Keratinocyte (primary cell): ENCODE data around the gene TEX48. TPM values are rescaled to one million over a fixed set of nuclear protein-coding genes. Genes with fewer than 3 reads are reported as not detected.

Experiments used
- DNase-seq: peaks from one replicate; pipeline ENCODE4 v3.0.0-alpha.2; 2011; ENCODE audit warnings: low read depth, missing footprints, low spot score
- FAIRE-seq: peaks from 2 replicates; lab custom pipeline; 2011; peaks lifted over from hg19 to GRCh38; lab: Jason Lieb, UNC
- H2AFZ ChIP-seq: 2 replicates; pipeline ENCODE4 v1.6.0; 2012; ENCODE audit warnings: low read length, control low read depth, inconsistent platforms; ENCODE audit not compliant: control insufficient read depth
- H3K27ac ChIP-seq: 2 replicates; pipeline ENCODE4 v1.5.1; 2011; ENCODE audit warnings: low read length; ENCODE audit not compliant: control insufficient read depth, insufficient read depth
- H3K27me3 ChIP-seq: 3 replicates; pipeline ENCODE4 v1.6.0; 2011; ENCODE audit warnings: low read length; ENCODE audit not compliant: control insufficient read depth, insufficient read depth; ENCODE audit errors: extremely low read depth
- H3K36me3 ChIP-seq, 2 experiments: 2 replicates in 1 of 2; 3 replicates in 1 of 2; pipeline ENCODE4 v1.5.1; 2011; ENCODE audit warnings: low read length in 2 of 2, mild to moderate bottlenecking in 1 of 2; ENCODE audit not compliant: control insufficient read depth in 2 of 2, insufficient read depth in 2 of 2; ENCODE audit errors: extremely low read depth in 1 of 2
- H3K4me1 ChIP-seq: 3 replicates; pipeline ENCODE4 v1.5.1; 2011; ENCODE audit warnings: low read length; ENCODE audit not compliant: control insufficient read depth, insufficient read depth; ENCODE audit errors: extremely low read depth
- H3K4me2 ChIP-seq: 3 replicates; pipeline ENCODE4 v1.6.0; 2011; ENCODE audit warnings: low read depth, low read length; ENCODE audit not compliant: control insufficient read depth, insufficient read depth; ENCODE audit errors: extremely low read depth
- H3K4me3 ChIP-seq, 3 experiments: fragments of 200-600 bp in 1 of 3; sonication (generic) in 1 of 3; 2 replicates in 2 of 3; 3 replicates in 1 of 3; pipeline ENCODE4 v1.5.1; 2011 to 2016; ENCODE audit warnings: low read length in 3 of 3, mild to moderate bottlenecking in 3 of 3, control low read depth in 2 of 3, inconsistent platforms in 1 of 3, low read depth in 1 of 3, mixed read lengths in 1 of 3, mixed run types in 1 of 3, moderate library complexity in 1 of 3; ENCODE audit not compliant: control insufficient read depth in 2 of 3, insufficient read depth in 2 of 3; ENCODE audit errors: extremely low read depth in 1 of 3
- H3K79me2 ChIP-seq: 2 replicates; pipeline ENCODE4 v1.6.0; 2012; ENCODE audit warnings: low read length; ENCODE audit not compliant: control insufficient read depth, insufficient read depth
- H3K9ac ChIP-seq: 3 replicates; pipeline ENCODE4 v1.6.0; 2011; ENCODE audit warnings: low read length; ENCODE audit not compliant: control insufficient read depth, insufficient read depth; ENCODE audit errors: extremely low read depth
- H3K9me1 ChIP-seq: 3 replicates; pipeline ENCODE4 v1.6.0; 2011; ENCODE audit warnings: low read length; ENCODE audit not compliant: control insufficient read depth, insufficient read depth; ENCODE audit errors: extremely low read depth
- H3K9me3 ChIP-seq: 2 replicates; pipeline ENCODE4 v1.5.1; 2012; ENCODE audit warnings: low read depth, low read length; ENCODE audit not compliant: control insufficient read depth
- H4K20me1 ChIP-seq: 3 replicates; pipeline ENCODE4 v1.6.0; 2011; ENCODE audit warnings: low read length; ENCODE audit not compliant: control insufficient read depth, insufficient read depth; ENCODE audit errors: extremely low read depth
- EZH2 ChIP-seq: IDR thresholded peaks from one replicate; pipeline ENCODE4 v1.6.1; 2012; ENCODE audit warnings: inconsistent platforms, mild to moderate bottlenecking, low read length, moderate library complexity
- dilution Hi-C: fragments of 300-500 bp; cut with MboI; formaldehyde crosslinking; loops from one replicate; pipeline ENCODE4 v1.7.0; 2020; ENCODE audit warnings: low sequenced_read_pairs; ENCODE audit not compliant: extremely low pct_ligation_motif_present
- polyA plus RNA-seq, 5 experiments: library from polyadenylated mRNA; depleted of rRNA in 3 of 5; stranded (reverse) in 3 of 5; stranded (forward) in 1 of 5; unstranded in 1 of 5; fragments of >200 nt; gene quantifications; 1 replicate in 1 of 5; 2 replicates in 3 of 5; 3 replicates in 1 of 5; pipeline versions ENCODE4 v1.2.1 to v1.2.3, GENCODE V29; 2011 to 2012; ENCODE audit warnings: missing spikeins in 2 of 5, low read depth in 1 of 5, low replicate concordance in 1 of 5
- TF ChIP-seq, protein P1 (sequence below), 3 experiments: IDR thresholded peaks in 1 of 3; conservative IDR thresholded peaks in 1 of 3; optimal IDR thresholded peaks in 1 of 3; 2 replicates in 2 of 3; 3 replicates in 1 of 3; pipeline versions ENCODE3 to v1.5.1; 2011; ENCODE audit warnings: low read length in 3 of 3, mild to moderate bottlenecking in 3 of 3, moderate library complexity in 2 of 3, control low read depth in 1 of 3, inconsistent platforms in 1 of 3; ENCODE audit not compliant: insufficient read depth in 2 of 3; ENCODE audit errors: extremely low read depth in 1 of 3

The TEX48 gene
- polyA plus RNA-seq, 1 donor (not counting 4 experiments of a cell fraction or from before 2014, with no cell fraction given): not detected

- no peaks in the 10 kb centered on the region for H3K27me3 ChIP-seq
- H3K4me3 ChIP-seq: no peak overlapping the region
- dilution Hi-C loops: loop anchor here (25.0 kb wide), 1 partner anchor 334 kb away; no protein-coding TSS in a partner anchor
- FAIRE-seq (no peak), DNase-seq (no peak)
- no peak overlapping the region for H3K27ac ChIP-seq
- no peak overlapping the region for H3K4me2 ChIP-seq
- no peaks in the 10 kb centered on the region for H3K9me3 ChIP-seq
- TF ChIP-seq EZH2: no peak
- TF ChIP-seq, protein P1, sequence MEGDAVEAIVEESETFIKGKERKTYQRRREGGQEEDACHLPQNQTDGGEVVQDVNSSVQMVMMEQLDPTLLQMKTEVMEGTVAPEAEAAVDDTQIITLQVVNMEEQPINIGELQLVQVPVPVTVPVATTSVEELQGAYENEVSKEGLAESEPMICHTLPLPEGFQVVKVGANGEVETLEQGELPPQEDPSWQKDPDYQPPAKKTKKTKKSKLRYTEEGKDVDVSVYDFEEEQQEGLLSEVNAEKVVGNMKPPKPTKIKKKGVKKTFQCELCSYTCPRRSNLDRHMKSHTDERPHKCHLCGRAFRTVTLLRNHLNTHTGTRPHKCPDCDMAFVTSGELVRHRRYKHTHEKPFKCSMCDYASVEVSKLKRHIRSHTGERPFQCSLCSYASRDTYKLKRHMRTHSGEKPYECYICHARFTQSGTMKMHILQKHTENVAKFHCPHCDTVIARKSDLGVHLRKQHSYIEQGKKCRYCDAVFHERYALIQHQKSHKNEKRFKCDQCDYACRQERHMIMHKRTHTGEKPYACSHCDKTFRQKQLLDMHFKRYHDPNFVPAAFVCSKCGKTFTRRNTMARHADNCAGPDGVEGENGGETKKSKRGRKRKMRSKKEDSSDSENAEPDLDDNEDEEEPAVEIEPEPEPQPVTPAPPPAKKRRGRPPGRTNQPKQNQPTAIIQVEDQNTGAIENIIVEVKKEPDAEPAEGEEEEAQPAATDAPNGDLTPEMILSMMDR (optimal IDR thresholded peaks at IDR 0.05 in 1 of 3, IDR thresholded peaks at IDR 0.05 in 1 of 3, conservative IDR thresholded peaks at IDR 0.05 in 1 of 3; ENCODE audit: extremely low read depth in 1 of 3, insufficient read depth in 2 of 3, low read length in 3 of 3): no peak
- H3K4me1 ChIP-seq: peaks cover 38% of the 10 kb centered on the region
- no peaks in the 10 kb centered on the region for H3K36me3 ChIP-seq
- no peak overlapping the region for H2AFZ ChIP-seq
- H3K79me2 ChIP-seq: no peaks in the 10 kb centered on the region
- H4K20me1 ChIP-seq: no peaks in the 10 kb centered on the region
- H3K9me1 ChIP-seq: no peaks in the 10 kb centered on the region
- no peak overlapping the region for H3K9ac ChIP-seq
Measured at GRCh38 chr9:114678795-114679194, 3.2 kb downstream of the TEX48 start.

GRCh38 chr9:114678130-114678529, 3.9 kb downstream of the TEX48 start:
- Histone ChIP-seq H4K20me1 (no peaks in the 10 kb centered on the region), H3K79me2 (no peaks in the 10 kb centered on the region), H3K4me2 (peak overlapping the region; percentile 59), H3K4me3 (no peak overlapping the region), H3K27ac (peak overlapping the region; percentile 77), H3K9me1 (no peaks in the 10 kb centered on the region), H3K27me3 (no peaks in the 10 kb centered on the region), H3K4me1 (peaks cover 38% of the 10 kb centered on the region), H3K9ac (no peak overlapping the region), H3K9me3 (no peaks in the 10 kb centered on the region), H3K36me3 (no peaks in the 10 kb centered on the region), H2AFZ (no peak overlapping the region)
- dilution Hi-C loops: loop anchor here (25.0 kb wide), 1 partner anchor 334 kb away; no protein-coding TSS in a partner anchor
- FAIRE-seq: no peak
- no peak for TF ChIP-seq EZH2
- TF ChIP-seq, protein P1 (optimal IDR thresholded peaks at IDR 0.05 in 1 of 3, IDR thresholded peaks at IDR 0.05 in 1 of 3, conservative IDR thresholded peaks at IDR 0.05 in 1 of 3; ENCODE audit: extremely low read depth in 1 of 3, insufficient read depth in 2 of 3, low read length in 3 of 3): no peak
- no peak for DNase-seq
